DND-41 (cell line): ENCODE data around the gene ERBB4.
A peak's percentile ranks its signal among the peaks of the same experiment; 100 is the strongest.

Source experiments
- CTCF ChIP-seq: IDR thresholded peaks from 2 replicates; pipeline ENCODE4 v1.5.1; 2012; ENCODE audit warnings: borderline replicate concordance, low read length, moderate library complexity, mild to moderate bottlenecking; ENCODE audit not compliant: poor library complexity, severe bottlenecking; ENCODE audit errors: extremely low read depth
- EZH2 ChIP-seq: IDR thresholded peaks from 3 replicates; pipeline ENCODE4 v1.6.1; 2012; ENCODE audit warnings: borderline replicate concordance, low read depth, mild to moderate bottlenecking, moderate library complexity, low read length, inconsistent platforms; ENCODE audit not compliant: severe bottlenecking

GRCh38 chr2:212147921-212148513, 390.6 kb downstream of the ERBB4 start:
- peak; percentile 48 for TF ChIP-seq CTCF
- no peak for TF ChIP-seq EZH2
